HUDEP-2 (cell line): ENCODE data around the gene INSIG1.

ENCODE experiments used
- DNase-seq, 76 experiments: peaks; one replicate each; lab custom pipeline; 2025; ENCODE audit not compliant: unreplicated experiment in 76 of 76; lab: John Stamatoyannopoulos, UW

INSIG1 gene

DNA sequence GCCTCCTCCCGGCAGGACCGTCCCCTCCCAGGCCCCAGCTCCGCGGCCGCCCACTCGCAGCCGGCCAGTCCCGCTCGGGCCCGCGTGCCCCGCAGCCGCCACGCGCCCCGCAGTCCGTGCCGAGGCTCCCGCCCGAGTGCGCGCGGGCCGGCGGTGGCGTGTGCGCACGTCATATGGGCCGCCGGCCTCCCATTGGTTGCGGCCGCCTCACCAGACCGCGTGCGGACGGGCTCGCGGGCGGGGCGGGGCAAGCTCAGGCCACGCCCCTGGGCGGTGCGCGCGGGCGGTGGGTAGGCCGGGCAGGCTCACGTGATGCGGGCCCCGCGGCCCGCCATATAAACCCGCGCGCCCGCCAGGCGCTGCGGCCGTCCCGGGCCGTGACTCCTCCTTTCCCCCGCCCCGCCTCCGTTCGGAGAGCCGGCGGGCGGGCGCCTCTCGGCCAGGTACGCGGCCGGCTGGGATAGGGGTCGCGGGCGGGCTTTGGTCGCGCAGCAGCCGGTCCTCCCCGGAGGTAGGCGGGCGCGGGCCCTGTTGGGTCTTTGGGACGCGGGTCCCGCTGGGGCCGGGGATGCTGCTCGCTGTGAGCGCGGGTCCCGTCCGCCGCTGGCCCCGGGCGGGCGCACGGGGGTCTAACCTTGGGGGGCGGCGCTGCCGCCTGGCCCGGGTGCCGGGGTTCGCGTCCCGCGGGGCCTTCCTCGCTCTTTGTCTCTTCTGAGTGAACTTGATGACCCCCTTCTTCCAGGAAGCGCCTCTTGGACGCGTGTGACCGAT is at the start of gene INSIG1:
TSS of gene INSIG1 (plus strand) at position 362 of the 771 bp plus-strand sequence. CDS start at position 770, 408 bp downstream.
- peak in 73 of 76 experiments; percentile 26 to 94 (median 84) for DNase-seq

- no peak for DNase-seq
Observed at GRCh38 chr7:155248366-155248756, 49.3 kb upstream of the INSIG1 start.

DNA sequence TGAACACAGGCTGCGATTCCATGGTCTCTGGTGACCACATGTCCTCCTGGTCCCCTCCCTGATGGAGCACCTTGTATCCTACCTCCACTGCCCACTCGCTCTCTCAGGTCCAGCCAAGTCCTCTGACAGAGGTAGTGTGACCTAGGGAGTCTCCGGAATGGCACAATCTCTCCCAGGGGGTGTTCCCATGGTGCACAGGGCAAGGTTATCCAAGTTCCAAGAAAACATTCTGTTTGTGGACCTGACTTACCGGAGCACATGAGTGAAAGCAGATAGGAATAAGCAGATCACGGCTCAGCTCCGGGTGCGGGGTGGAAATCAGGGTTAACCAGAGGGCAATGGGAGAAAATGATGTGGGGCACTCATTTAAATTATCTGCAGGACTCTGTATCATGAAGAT is 45.8 kb upstream of the INSIG1 start:
- no peak for DNase-seq

DNA sequence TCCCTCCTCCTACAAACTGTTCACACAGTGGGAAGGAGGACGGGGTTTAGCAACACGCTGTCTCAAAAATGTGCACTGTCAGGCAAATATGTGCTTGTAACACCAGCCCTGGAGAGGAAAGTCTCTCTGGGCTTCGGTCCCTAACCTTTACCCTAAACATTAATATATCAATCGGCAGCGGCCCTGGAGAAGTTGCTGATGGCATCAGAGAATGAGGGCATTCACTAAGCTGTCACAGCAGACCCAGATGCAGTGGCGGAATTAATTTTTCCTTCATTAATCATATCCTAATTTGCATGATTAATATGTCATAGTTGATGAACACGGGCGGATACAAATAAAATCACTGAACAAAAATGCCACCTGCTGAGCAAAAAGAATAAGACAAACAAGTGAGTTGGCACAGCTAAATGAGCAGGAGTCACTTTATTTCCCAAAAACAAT is 45.2 kb upstream of the INSIG1 start:
- DNase-seq, result no peak

DNA sequence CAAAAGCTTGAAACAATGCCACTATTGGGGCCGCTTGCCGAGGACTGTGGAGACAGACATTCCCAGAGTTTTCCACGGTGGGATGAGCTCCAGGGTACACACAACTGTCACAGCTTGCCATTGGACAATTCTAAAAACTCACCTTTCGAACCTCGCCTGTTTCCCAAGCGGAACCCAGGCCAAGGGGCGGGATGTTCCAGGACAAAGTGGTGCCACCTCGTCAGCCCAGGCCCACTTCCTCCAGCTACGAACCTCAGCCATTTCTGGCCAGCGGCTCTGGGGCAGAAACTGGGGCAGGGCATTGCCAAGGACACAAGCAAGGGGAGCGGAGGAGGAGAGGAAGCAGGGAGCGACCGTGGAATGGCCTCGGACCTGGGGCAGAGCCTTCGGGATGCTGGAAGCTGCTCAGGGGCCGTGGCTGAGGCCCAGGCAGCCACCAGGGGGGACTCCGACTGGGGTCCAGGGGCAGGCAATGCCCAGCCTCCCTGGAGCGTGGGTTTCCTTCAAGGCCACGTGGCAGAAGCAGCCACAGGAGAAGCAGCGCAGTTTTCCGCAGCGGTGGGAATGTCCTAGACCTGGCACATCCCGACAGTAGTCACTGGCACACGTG is 44.7 kb upstream of the INSIG1 start:
- DNase-seq, result no peak

- DNase-seq, result no peak
Observed at GRCh38 chr7:155254018-155254417, 43.7 kb upstream of the INSIG1 start.

GRCh38 chr7:155255071-155255470 is 42.6 kb upstream of the INSIG1 start:
- DNase-seq, result no peak

GRCh38 chr7:155255621-155256020 is 42.1 kb upstream of the INSIG1 start:
- no peak for DNase-seq

DNA sequence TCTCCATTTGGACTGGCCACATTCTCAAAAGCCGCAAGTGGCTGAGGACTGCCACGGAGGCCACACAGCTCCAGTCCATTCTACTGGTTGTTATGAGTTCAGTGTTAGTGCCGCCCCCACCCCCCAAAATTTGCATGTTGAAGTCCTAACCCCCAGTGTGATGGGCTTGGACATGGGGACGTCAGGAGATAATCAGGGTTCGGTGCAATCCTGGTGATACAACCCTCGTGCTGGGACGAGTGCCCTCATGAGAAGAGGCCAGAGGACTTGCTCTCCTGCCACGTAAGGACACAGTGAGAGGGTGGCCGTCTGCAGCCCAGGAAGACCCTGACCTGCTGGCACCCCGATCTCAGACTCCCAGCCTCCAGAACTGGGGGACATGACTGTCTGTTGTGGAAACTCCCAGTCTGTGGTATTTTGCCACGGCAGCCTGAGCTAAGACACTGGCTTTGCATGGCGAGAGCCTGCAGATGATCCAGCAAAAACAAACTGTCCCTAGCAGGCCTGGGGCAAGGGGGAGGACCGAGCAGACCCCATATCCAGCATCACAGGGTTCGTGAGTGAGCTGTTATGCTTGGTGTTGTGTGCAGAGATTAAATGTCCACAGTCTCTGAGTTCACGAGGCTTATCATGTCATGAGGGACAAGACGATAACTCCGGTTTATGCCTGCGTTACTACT is 41.5 kb upstream of the INSIG1 start:
- no peak for DNase-seq

DNA sequence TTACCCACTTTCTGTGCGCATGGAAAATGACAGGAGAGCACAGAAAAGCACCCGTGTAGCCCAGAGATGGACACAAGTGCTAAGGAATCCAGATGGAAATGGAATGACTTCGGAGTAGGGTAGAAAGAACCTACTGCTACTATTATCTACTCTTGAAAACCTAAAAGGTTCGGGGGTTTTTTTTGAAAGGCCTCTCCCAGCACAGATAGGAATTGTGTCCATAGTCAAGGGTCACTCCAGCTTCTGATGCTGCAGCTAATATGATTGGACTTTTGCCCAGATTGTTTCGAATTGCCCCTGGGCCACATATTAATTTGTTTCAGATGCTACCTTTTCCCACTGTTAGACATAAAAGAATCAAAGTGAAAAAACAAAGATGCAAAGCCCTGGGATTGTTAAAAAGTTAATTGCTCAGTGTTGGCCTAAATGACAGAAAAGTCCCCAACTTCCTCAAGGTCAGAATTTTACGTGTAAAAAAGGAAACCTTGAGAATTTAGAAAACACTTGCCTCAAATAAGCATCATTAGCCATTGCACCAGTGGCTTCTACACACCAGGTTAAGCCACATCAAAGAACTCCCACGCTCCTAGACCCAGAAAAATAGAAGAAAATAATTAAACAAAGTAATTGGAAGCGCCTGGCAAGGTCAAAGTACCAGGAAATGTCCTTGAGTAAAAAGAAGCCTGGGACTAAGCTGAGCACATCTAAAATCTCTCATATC is 40.8 kb upstream of the INSIG1 start:
- DNase-seq, result no peak

GRCh38 chr7:155257482-155258225 is 40.0 kb upstream of the INSIG1 start:
- no peak for DNase-seq

GRCh38 chr7:155258226-155258560 is 39.5 kb upstream of the INSIG1 start:
- no peak for DNase-seq

GRCh38 chr7:155259866-155260497 is 37.7 kb upstream of the INSIG1 start:
- no peak for DNase-seq

DNA sequence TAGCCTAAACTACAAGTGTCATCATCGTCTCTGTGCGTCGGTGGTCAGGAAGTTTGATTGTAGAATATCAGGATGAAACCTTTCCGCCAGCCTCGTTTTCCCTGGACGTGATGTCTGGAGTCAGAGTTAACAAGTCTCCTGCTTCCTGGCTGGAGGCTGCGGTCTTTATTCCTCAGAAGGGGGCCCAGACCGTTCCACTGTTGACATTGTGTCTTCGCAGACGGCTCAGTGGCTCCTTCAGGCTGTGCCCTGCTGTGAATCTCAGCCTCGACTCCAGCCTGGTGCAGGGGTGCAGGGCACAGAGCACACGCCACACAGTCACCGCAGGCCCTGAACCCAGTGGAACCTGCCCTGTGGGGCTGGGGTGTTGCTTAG is 37.2 kb upstream of the INSIG1 start:
- no peak for DNase-seq

- no peak for DNase-seq
Observed at GRCh38 chr7:155261031-155261985, 36.4 kb upstream of the INSIG1 start.

DNA sequence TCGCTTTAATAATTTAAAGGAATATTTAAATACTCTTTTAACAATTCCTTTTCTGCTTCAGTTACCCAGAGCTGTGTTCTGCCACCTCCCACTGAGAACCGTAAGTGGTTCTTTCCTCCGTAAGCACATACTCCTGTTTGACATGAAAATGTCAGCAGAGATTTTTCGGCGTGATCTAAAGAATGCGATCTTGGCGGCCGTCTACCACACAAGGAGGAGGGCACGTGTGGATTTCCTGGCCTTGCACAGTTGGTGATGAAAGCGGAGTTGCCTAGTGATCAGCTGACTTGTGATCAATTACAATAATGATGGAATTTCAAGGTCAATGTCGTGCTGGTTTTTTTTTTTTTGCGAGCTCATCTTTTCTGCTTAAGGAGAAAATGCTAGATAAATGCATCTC is 35.6 kb upstream of the INSIG1 start:
- no peak for DNase-seq

DNA sequence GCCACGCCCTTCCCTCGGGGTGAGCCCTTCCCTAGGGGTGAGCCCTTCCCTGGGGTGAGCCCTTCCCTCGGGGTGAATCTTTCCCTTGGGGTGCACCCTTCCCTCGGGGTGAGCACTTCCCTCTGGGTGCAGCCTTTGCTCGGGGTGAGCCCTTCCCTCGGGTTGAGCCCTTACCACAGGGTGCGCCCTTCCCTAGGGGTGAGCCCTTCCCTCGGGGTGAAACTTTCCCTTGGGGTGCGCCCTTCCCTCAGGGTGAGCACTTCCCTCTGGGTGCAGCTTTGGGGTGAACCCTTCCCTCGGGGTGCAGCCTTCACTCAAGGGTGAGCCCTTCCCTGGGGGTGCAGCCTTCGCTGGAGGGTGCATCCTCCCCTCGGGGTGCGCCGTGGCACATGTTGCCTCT is 34.6 kb upstream of the INSIG1 start:
- DNase-seq, result no peak

DNA sequence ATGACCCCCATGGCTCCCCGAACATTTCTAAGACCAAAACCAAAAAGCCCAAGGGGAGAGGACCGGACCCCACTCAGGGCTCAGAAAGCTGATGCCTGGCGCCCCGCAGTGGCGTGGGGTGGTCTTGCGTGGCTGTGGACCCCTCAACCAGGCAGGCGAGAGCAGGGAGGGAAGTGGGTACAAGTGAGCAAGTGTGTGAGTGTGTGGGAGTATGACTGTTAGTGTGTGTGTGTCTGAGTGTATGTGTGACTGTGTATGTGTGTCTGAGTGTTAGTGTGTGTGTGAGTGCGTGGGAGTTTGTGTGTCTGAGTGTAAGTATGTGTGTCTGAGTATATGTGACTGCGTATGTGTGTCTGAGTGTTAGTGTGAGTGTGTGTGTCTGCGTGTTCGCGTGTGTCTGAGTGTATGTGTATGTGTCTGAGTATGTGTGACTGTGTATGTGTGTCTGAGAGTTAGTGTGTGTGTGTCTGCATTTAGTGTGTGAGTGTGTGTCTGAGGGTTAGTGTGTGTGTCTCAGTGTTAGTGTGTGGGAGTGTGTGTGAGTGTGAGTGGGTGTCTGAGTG is 34.0 kb upstream of the INSIG1 start:
- no peak for DNase-seq

GRCh38 chr7:155265144-155265543 is 32.5 kb upstream of the INSIG1 start:
- DNase-seq, result no peak
